Neural progenitor cell (in vitro differentiated cells): ENCODE results near the gene MBLAC2. TPM values are rescaled to one million over a fixed set of nuclear protein-coding genes. Genes with fewer than 3 reads are reported as not detected.

Experiments used
- DNase-seq: peaks from one replicate; pipeline ENCODE4 v3.0.0-alpha.2; 2016; ENCODE audit warnings: low spot score
- H2AFZ ChIP-seq: fragments of 200-600 bp; sonication (generic); replicated peaks from 2 replicates; pipeline ENCODE4 v1.6.1; 2016; ENCODE audit warnings: antibody characterized with exemption
- H3F3A ChIP-seq: fragments of 200-600 bp; sonication (generic); 2 replicates; pipeline ENCODE4 v1.6.1; 2016; ENCODE audit warnings: antibody characterized with exemption, low read depth
- H3K27ac ChIP-seq: fragments of 200-600 bp; sonication (generic); 2 replicates; pipeline ENCODE4 v1.5.1; 2016; ENCODE audit warnings: mild to moderate bottlenecking
- H3K27me3 ChIP-seq: fragments of 200-600 bp; sonication (generic); 2 replicates; pipeline ENCODE4 v1.6.1; 2016; ENCODE audit warnings: mild to moderate bottlenecking, moderate library complexity
- H3K36me3 ChIP-seq: fragments of 200-600 bp; sonication (generic); 2 replicates; pipeline ENCODE4 v1.5.1; 2016
- H3K4me1 ChIP-seq: fragments of 200-600 bp; sonication (generic); 2 replicates; pipeline ENCODE4 v1.6.1; 2016; ENCODE audit warnings: mixed run types
- H3K4me2 ChIP-seq: fragments of 200-600 bp; sonication (generic); 2 replicates; pipeline ENCODE4 v1.6.1; 2016
- H3K4me3 ChIP-seq: fragments of 200-600 bp; sonication (generic); 2 replicates; pipeline ENCODE4 v1.5.1; 2016
- H3K79me2 ChIP-seq: fragments of 200-600 bp; sonication (generic); 2 replicates; pipeline ENCODE4 v1.6.1; 2016; ENCODE audit warnings: low read depth
- H3K9ac ChIP-seq: fragments of 200-600 bp; sonication (generic); 2 replicates; pipeline ENCODE4 v1.6.1; 2016
- H3K9me3 ChIP-seq: fragments of 200-600 bp; sonication (generic); 2 replicates; pipeline ENCODE4 v1.5.1; 2016; ENCODE audit warnings: low read depth
- H4K20me1 ChIP-seq: fragments of 200-600 bp; sonication (generic); 2 replicates; pipeline ENCODE4 v1.6.1; 2016; ENCODE audit warnings: low read depth
- H3K27ac Mint-ChIP-seq: 3 replicates; pipeline ENCODE4 v1.8.0; 2021; ENCODE audit warnings: mixed read lengths
- H3K27me3 Mint-ChIP-seq: 2 replicates; pipeline ENCODE4 v1.8.0; 2022; ENCODE audit warnings: low read depth, mild to moderate bottlenecking, inconsistent platforms, moderate library complexity, mixed read lengths; ENCODE audit not compliant: insufficient read depth
- H3K36me3 Mint-ChIP-seq: 3 replicates; pipeline ENCODE4 v1.8.0; 2021; ENCODE audit warnings: mixed read lengths
- H3K4me1 Mint-ChIP-seq: 3 replicates; pipeline ENCODE4 v1.8.0; 2021; ENCODE audit warnings: mixed read lengths
- H3K4me3 Mint-ChIP-seq: 3 replicates; pipeline ENCODE4 v1.8.0; 2021; ENCODE audit warnings: mild to moderate bottlenecking, moderate library complexity, mixed read lengths
- H3K9me3 Mint-ChIP-seq: 3 replicates; pipeline ENCODE4 v1.8.0; 2020; ENCODE audit warnings: mixed read lengths
- CTCF ChIP-seq: fragments of 200-600 bp; sonication (generic); IDR thresholded peaks from 2 replicates; pipeline ENCODE4 v1.5.1; 2017; ENCODE audit warnings: antibody characterized with exemption, mild to moderate bottlenecking
- EZH2 ChIP-seq: fragments of 200-600 bp; sonication (generic); IDR thresholded peaks from 2 replicates; pipeline ENCODE4 v1.6.1; 2017; ENCODE audit warnings: antibody characterized with exemption, mild to moderate bottlenecking, moderate library complexity
- EZH2phosphoT487 ChIP-seq: fragments of 200-600 bp; sonication (generic); IDR thresholded peaks from 2 replicates; pipeline ENCODE4 v1.6.1; 2017; ENCODE audit warnings: antibody characterized with exemption
- total RNA-seq: library from RNA; depleted of rRNA; stranded (reverse); fragments of >200 nt; gene quantifications from 2 replicates; pipeline ENCODE4 v1.2.3, GENCODE V29; 2015; ENCODE audit warnings: low replicate concordance

The MBLAC2 gene
- total RNA-seq: 5.1 and 5.7 TPM in 2 replicates

- Histone ChIP-seq H3K27me3 (peaks cover 33% of the 10 kb centered on the region), H3K27ac (no peak within 1 kb of the TSS), H3K4me3 (peak within 1 kb of the TSS; percentile 67), H2AFZ (peak within 1 kb of the TSS; percentile 77), H4K20me1 (peaks cover 3% of the 10 kb centered on the region), H3K9ac (no peak within 1 kb of the TSS), H3K4me1 (peaks cover 21% of the 10 kb centered on the region), H3K9me3 (no peaks in the 10 kb centered on the region), H3K79me2 (peaks cover 3% of the 10 kb centered on the region), H3K36me3 (no peaks in the 10 kb centered on the region), H3K4me2 (peak within 1 kb of the TSS; percentile 86), H3F3A (peaks cover 45% of the 10 kb centered on the region)
- peak within 1 kb of the TSS; percentile 95 for H3K4me3 Mint-ChIP-seq
- DNase-seq: peak; percentile 95
- peaks cover 36% of the 10 kb centered on the region for H3K4me1 Mint-ChIP-seq
- TF ChIP-seq CTCF: peak; percentile 56
- TF ChIP-seq EZH2phosphoT487: peak; percentile 36
- no peak for TF ChIP-seq EZH2
- H3K9me3 Mint-ChIP-seq: peaks cover 5% of the 10 kb centered on the region
- no peak within 1 kb of the TSS for H3K27ac Mint-ChIP-seq
- peaks cover 9% of the 10 kb centered on the region for H3K27me3 Mint-ChIP-seq
- H3K36me3 Mint-ChIP-seq: peaks cover 13% of the 10 kb centered on the region
Observed at GRCh38 chr5:90474235-90475107, at the start of gene MBLAC2, which contains the start of gene POLR3G. Gene MBLAC2 (minus strand): TSS chr5:90474771. CDS start chr5:90474292, 479 bp downstream. Gene POLR3G (plus strand): TSS chr5:90474864. CDS start chr5:90485568, 10,704 bp downstream.

- H3K27me3 ChIP-seq: no peaks in the 10 kb centered on the region
- H3K4me3 ChIP-seq: no peak overlapping the region
- no peaks in the 10 kb centered on the region for H3K9me3 Mint-ChIP-seq
- TF ChIP-seq EZH2phosphoT487 (no peak), EZH2 (no peak), CTCF (no peak)
- no peak overlapping the region for H3K9ac ChIP-seq
- H3K4me1 Mint-ChIP-seq: no peaks in the 10 kb centered on the region
- no peaks in the 10 kb centered on the region for H3K36me3 ChIP-seq
- peaks cover 8% of the 10 kb centered on the region for H3F3A ChIP-seq
- H3K36me3 Mint-ChIP-seq: peaks cover 34% of the 10 kb centered on the region
- no peak overlapping the region for H3K4me2 ChIP-seq
- H3K9me3 ChIP-seq: no peaks in the 10 kb centered on the region
- no peak overlapping the region for H3K27ac ChIP-seq
- no peaks in the 10 kb centered on the region for H3K4me1 ChIP-seq
- no peak for DNase-seq
- no peak overlapping the region for H3K27ac Mint-ChIP-seq
- no peak overlapping the region for H3K4me3 Mint-ChIP-seq
- H4K20me1 ChIP-seq: no peaks in the 10 kb centered on the region
- no peaks in the 10 kb centered on the region for H3K27me3 Mint-ChIP-seq
- H3K79me2 ChIP-seq: no peaks in the 10 kb centered on the region
- H2AFZ ChIP-seq: no peak overlapping the region
Observed at GRCh38 chr5:90519081-90519480, 44.5 kb upstream of the MBLAC2 start.

- H3K4me3 Mint-ChIP-seq: no peak overlapping the region
Observed at GRCh38 chr5:90518661-90519060, 44.1 kb upstream of the MBLAC2 start.

More at GRCh38 chr5:90518661-90519060, 44.1 kb upstream of the MBLAC2 start:
- H3K4me1 ChIP-seq: no peaks in the 10 kb centered on the region
- H3K4me3 ChIP-seq: no peak overlapping the region
- peaks cover 8% of the 10 kb centered on the region for H3F3A ChIP-seq
- no peaks in the 10 kb centered on the region for H3K9me3 Mint-ChIP-seq
- no peak for DNase-seq
- H3K27ac ChIP-seq: no peak overlapping the region
- no peaks in the 10 kb centered on the region for H3K36me3 ChIP-seq
- no peak overlapping the region for H2AFZ ChIP-seq
- H3K27me3 Mint-ChIP-seq: no peaks in the 10 kb centered on the region
- no peaks in the 10 kb centered on the region for H3K27me3 ChIP-seq
- TF ChIP-seq CTCF (no peak), EZH2 (no peak), EZH2phosphoT487 (no peak)
- no peak overlapping the region for H3K4me2 ChIP-seq
- H3K79me2 ChIP-seq: no peaks in the 10 kb centered on the region
- no peak overlapping the region for H3K9ac ChIP-seq
- H4K20me1 ChIP-seq: no peaks in the 10 kb centered on the region
- peaks cover 32% of the 10 kb centered on the region for H3K36me3 Mint-ChIP-seq
- no peaks in the 10 kb centered on the region for H3K4me1 Mint-ChIP-seq
- no peaks in the 10 kb centered on the region for H3K9me3 ChIP-seq
- H3K27ac Mint-ChIP-seq: no peak overlapping the region
